ENCODE measurements around the gene LYRM4. TPM values are rescaled to one million over a fixed set of nuclear protein-coding genes. Genes with fewer than 3 reads are reported as not detected.

LYRM4 gene
- total RNA-seq, 1 donor from 2014 or later = 28.5 TPM

GRCh38 chr6:5108536-5109150 lies 152.1 kb downstream of the LYRM4 start:
- intact Hi-C loops (cut with micrococcal nuclease) = no loop called here
- H3K9me3 ChIP-seq (replicated peaks) = no peaks in the 10 kb centered on the region
- H3K27me3 ChIP-seq (ENCODE audit: low read depth) = no peaks in the 10 kb centered on the region
- H3K4me3 ChIP-seq = peak overlapping the region; percentile 26
- no peaks in the 10 kb centered on the region for H3K36me3 ChIP-seq
- peak overlapping the region; percentile 91 for H3K27ac ChIP-seq (replicated peaks)
- no peak for DNase-seq
- no peak for TF ChIP-seq CTCF (IDR thresholded peaks at IDR 0.05; ENCODE audit: borderline replicate concordance)
- H3K4me1 ChIP-seq = peaks cover 38% of the 10 kb centered on the region

- DNase-seq = no peak
- Histone ChIP-seq H3K36me3 (no peaks in the 10 kb centered on the region), H3K27ac (replicated peaks) (peak overlapping the region; percentile 91), H3K9me3 (replicated peaks) (no peaks in the 10 kb centered on the region), H3K4me1 (peaks cover 39% of the 10 kb centered on the region), H3K27me3 (ENCODE audit: low read depth) (no peaks in the 10 kb centered on the region), H3K4me3 (peak overlapping the region; percentile 53)
- TF ChIP-seq CTCF (IDR thresholded peaks at IDR 0.05; ENCODE audit: borderline replicate concordance) = no peak
- intact Hi-C loops (cut with micrococcal nuclease) = no loop called here
These were observed 152.7 kb downstream of the LYRM4 start for GRCh38 chr6:5108068-5108467.

GRCh38 chr6:5107341-5107740 lies 153.4 kb downstream of the LYRM4 start:
- intact Hi-C loops (cut with micrococcal nuclease) = no loop called here
- peak; percentile 55 for DNase-seq
- Histone ChIP-seq H3K27me3 (ENCODE audit: low read depth) (no peaks in the 10 kb centered on the region), H3K4me3 (peak overlapping the region; percentile 53), H3K4me1 (peaks cover 43% of the 10 kb centered on the region), H3K9me3 (replicated peaks) (no peaks in the 10 kb centered on the region), H3K27ac (replicated peaks) (peak overlapping the region; percentile 91), H3K36me3 (no peaks in the 10 kb centered on the region)
- no peak for TF ChIP-seq CTCF (IDR thresholded peaks at IDR 0.05; ENCODE audit: borderline replicate concordance)

- DNase-seq = no peak
- no peaks in the 10 kb centered on the region for H3K9me3 ChIP-seq (replicated peaks)
- H3K4me3 ChIP-seq = no peak overlapping the region
- intact Hi-C loops (cut with micrococcal nuclease) = no loop called here
- H3K36me3 ChIP-seq = no peaks in the 10 kb centered on the region
- no peak for TF ChIP-seq CTCF (IDR thresholded peaks at IDR 0.05; ENCODE audit: borderline replicate concordance)
- H3K27ac ChIP-seq (replicated peaks) = no peak overlapping the region
- no peaks in the 10 kb centered on the region for H3K27me3 ChIP-seq (ENCODE audit: low read depth)
- peaks cover 34% of the 10 kb centered on the region for H3K4me1 ChIP-seq
These were observed 155.6 kb downstream of the LYRM4 start for GRCh38 chr6:5105146-5105545.

GRCh38 chr6:5104667-5105066 lies 156.1 kb downstream of the LYRM4 start:
- H3K4me1 ChIP-seq = peaks cover 30% of the 10 kb centered on the region
- H3K36me3 ChIP-seq = no peaks in the 10 kb centered on the region
- H3K9me3 ChIP-seq (replicated peaks) = no peaks in the 10 kb centered on the region
- TF ChIP-seq CTCF (IDR thresholded peaks at IDR 0.05; ENCODE audit: borderline replicate concordance) = no peak
- intact Hi-C loops (cut with micrococcal nuclease) = no loop called here
- H3K4me3 ChIP-seq = no peak overlapping the region
- H3K27me3 ChIP-seq (ENCODE audit: low read depth) = no peaks in the 10 kb centered on the region
- H3K27ac ChIP-seq (replicated peaks) = no peak overlapping the region
- no peak for DNase-seq

Measured in left ventricle myocardium inferior (tissue), 1 donor.